ENCODE results near the gene TMEM204.

DNA sequence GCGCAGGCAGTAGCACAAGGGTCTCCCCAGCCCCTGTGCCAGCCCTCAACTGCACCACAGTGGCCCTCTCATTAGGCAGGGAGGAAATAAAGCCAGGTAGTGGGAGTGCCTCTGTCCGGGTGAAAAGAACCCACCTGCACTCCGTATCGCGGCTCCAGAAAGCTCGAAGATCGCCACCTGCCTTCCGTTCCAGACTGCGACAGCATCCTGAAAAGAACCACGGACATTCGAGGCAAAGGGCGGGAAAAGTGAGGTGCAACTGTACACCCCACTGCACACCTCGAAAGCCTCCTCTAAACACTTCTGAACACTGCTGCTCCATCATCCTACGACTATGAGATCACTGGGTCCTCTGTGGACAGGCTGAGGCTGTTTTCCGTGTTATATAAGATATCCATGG is 49.7 kb downstream of the TMEM204 start:
- TF ChIP-seq, protein P1, sequence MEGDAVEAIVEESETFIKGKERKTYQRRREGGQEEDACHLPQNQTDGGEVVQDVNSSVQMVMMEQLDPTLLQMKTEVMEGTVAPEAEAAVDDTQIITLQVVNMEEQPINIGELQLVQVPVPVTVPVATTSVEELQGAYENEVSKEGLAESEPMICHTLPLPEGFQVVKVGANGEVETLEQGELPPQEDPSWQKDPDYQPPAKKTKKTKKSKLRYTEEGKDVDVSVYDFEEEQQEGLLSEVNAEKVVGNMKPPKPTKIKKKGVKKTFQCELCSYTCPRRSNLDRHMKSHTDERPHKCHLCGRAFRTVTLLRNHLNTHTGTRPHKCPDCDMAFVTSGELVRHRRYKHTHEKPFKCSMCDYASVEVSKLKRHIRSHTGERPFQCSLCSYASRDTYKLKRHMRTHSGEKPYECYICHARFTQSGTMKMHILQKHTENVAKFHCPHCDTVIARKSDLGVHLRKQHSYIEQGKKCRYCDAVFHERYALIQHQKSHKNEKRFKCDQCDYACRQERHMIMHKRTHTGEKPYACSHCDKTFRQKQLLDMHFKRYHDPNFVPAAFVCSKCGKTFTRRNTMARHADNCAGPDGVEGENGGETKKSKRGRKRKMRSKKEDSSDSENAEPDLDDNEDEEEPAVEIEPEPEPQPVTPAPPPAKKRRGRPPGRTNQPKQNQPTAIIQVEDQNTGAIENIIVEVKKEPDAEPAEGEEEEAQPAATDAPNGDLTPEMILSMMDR (conservative IDR thresholded peaks at IDR 0.05): no peak
- TF ChIP-seq EZH2 (IDR thresholded peaks at IDR 0.05; ENCODE audit: low read depth): no peak

All from PC-9 (cell line).